Breast epithelium (tissue), 4 donors: ENCODE measurements around the gene IMPA2. TPM values are rescaled to one million over a fixed set of nuclear protein-coding genes. Genes with fewer than 3 reads are reported as not detected.

ENCODE experiments used
- DNase-seq, 2 donors: peaks; one replicate each; pipeline ENCODE4 v3.0.0-alpha.2; 2019; ENCODE audit warnings: low spot score in 2 of 2
- H3K27ac ChIP-seq, 2 donors: fragments of 200-600 bp; sonication (generic) in 1 of 2; one replicate each; pipeline ENCODE4 v1.5.1; 2016 to 2019; ENCODE audit warnings: mild to moderate bottlenecking in 1 of 2
- H3K27me3 ChIP-seq, 2 donors: fragments of 200-600 bp; sonication (generic) in 1 of 2; one replicate each; pipeline versions ENCODE4 v1.5.1 to v1.6.0; 2017 to 2019; ENCODE audit warnings: control low read depth in 1 of 2, mild to moderate bottlenecking in 1 of 2
- H3K36me3 ChIP-seq: fragments of 200-600 bp; one replicate; pipeline ENCODE4 v1.5.1; 2019
- H3K4me1 ChIP-seq, 2 donors: fragments of 200-600 bp; sonication (generic); one replicate each; pipeline ENCODE4 v1.5.1; 2016 to 2019; ENCODE audit warnings: control low read depth in 1 of 2
- H3K4me3 ChIP-seq, 3 donors: fragments of 200-600 bp; sonication (generic); 1 replicate in 2 of 3; 2 replicates in 1 of 3; pipeline ENCODE4 v1.5.1; 2016 to 2019; ENCODE audit warnings: mild to moderate bottlenecking in 3 of 3, moderate library complexity in 2 of 3
- H3K9me3 ChIP-seq, 2 donors: fragments of 200-600 bp; sonication (generic) in 1 of 2; one replicate each; pipeline ENCODE4 v1.5.1; 2016 to 2019; ENCODE audit warnings: control low read depth in 1 of 2
- CTCF ChIP-seq, 3 donors: fragments of 450-650 bp; IDR thresholded peaks; one replicate each; pipeline ENCODE4 v1.5.1; 2016 to 2017; ENCODE audit warnings: antibody characterized with exemption in 3 of 3, mild to moderate bottlenecking in 3 of 3, moderate library complexity in 3 of 3
- POLR2A ChIP-seq: fragments of 450-650 bp; IDR thresholded peaks from one replicate; pipeline ENCODE4 v1.6.1; 2016; ENCODE audit warnings: antibody characterized with exemption, mild to moderate bottlenecking, moderate library complexity
- POLR2AphosphoS5 ChIP-seq, 3 donors: sonication (generic); formaldehyde crosslinking; IDR thresholded peaks; one replicate each; pipeline ENCODE4 v1.6.1; 2017; ENCODE audit warnings: antibody characterized with exemption in 3 of 3
- intact Hi-C: fragments of 100-400 bp; cut with DNase I; formaldehyde crosslinking; loops from one replicate; pipeline ENCODE4 v1.15.1; 2023; ENCODE audit warnings: low total_unique reads
- total RNA-seq, 3 donors: library from RNA; depleted of rRNA; stranded (reverse); fragments of >200 nt; gene quantifications; one replicate each; pipeline ENCODE4 v1.1.0, GENCODE V29; 2016

IMPA2 gene
- total RNA-seq, 3 donors from 2014 or later: 25.2 to 26.5 (median 26.2) TPM

- DNase-seq: no peak
- intact Hi-C loops: no loop called here
- H3K4me1 ChIP-seq: no peaks in the 10 kb centered on the region
These were observed 15.6 kb downstream of the IMPA2 start for GRCh38 chr18:11996907-11997306.

GRCh38 chr18:11997466-11997865 is 16.2 kb downstream of the IMPA2 start:
- TF ChIP-seq CTCF (IDR thresholded peaks at IDR 0.05) (no peak), POLR2A (no peak), POLR2AphosphoS5 (IDR thresholded peaks at IDR 0.05) (no peak)
- H3K36me3 ChIP-seq: no peaks in the 10 kb centered on the region
- no peak overlapping the region for H3K4me3 ChIP-seq
- H3K4me1 ChIP-seq: no peaks in the 10 kb centered on the region
- DNase-seq: no peak
- intact Hi-C loops: no loop called here
- H3K9me3 ChIP-seq: no peaks in the 10 kb centered on the region
- no peak overlapping the region for H3K27ac ChIP-seq
- H3K27me3 ChIP-seq: no peaks in the 10 kb centered on the region

More at GRCh38 chr18:11996907-11997306, 15.6 kb downstream of the IMPA2 start:
- Histone ChIP-seq H3K9me3 (no peaks in the 10 kb centered on the region), H3K27me3 (no peaks in the 10 kb centered on the region), H3K4me3 (no peak overlapping the region), H3K27ac (peak overlapping the region in 1 of 2 donors; percentile 76), H3K36me3 (no peaks in the 10 kb centered on the region)
- TF ChIP-seq POLR2A: no peak
- TF ChIP-seq POLR2AphosphoS5 (IDR thresholded peaks at IDR 0.05): no peak
- TF ChIP-seq CTCF (IDR thresholded peaks at IDR 0.05): no peak

GRCh38 chr18:11998193-11998592 is 16.9 kb downstream of the IMPA2 start:
- peak overlapping the region in 1 of 2 donors; percentile 41 for H3K27ac ChIP-seq
- no peaks in the 10 kb centered on the region for H3K4me1 ChIP-seq
- no peaks in the 10 kb centered on the region for H3K36me3 ChIP-seq
- no peak for DNase-seq
- H3K4me3 ChIP-seq: no peak overlapping the region
- intact Hi-C loops: no loop called here
- TF ChIP-seq POLR2A: no peak
- no peak for TF ChIP-seq CTCF (IDR thresholded peaks at IDR 0.05)
- no peak for TF ChIP-seq POLR2AphosphoS5 (IDR thresholded peaks at IDR 0.05)
- no peaks in the 10 kb centered on the region for H3K9me3 ChIP-seq
- H3K27me3 ChIP-seq: no peaks in the 10 kb centered on the region

- TF ChIP-seq POLR2AphosphoS5 (IDR thresholded peaks at IDR 0.05) (no peak), CTCF (IDR thresholded peaks at IDR 0.05) (no peak), POLR2A (no peak)
- H3K9me3 ChIP-seq: no peaks in the 10 kb centered on the region
- H3K4me1 ChIP-seq: no peaks in the 10 kb centered on the region
- no peak overlapping the region for H3K4me3 ChIP-seq
- no peaks in the 10 kb centered on the region for H3K27me3 ChIP-seq
- H3K36me3 ChIP-seq: no peaks in the 10 kb centered on the region
- no peak for DNase-seq
- intact Hi-C loops: no loop called here
- H3K27ac ChIP-seq: no peak overlapping the region
These were observed 18.1 kb downstream of the IMPA2 start for GRCh38 chr18:11999429-11999828.

GRCh38 chr18:12000072-12000659 is 18.9 kb downstream of the IMPA2 start:
- intact Hi-C loops: no loop called here
- Histone ChIP-seq H3K4me3 (no peak overlapping the region), H3K9me3 (no peaks in the 10 kb centered on the region), H3K27me3 (no peaks in the 10 kb centered on the region), H3K4me1 (no peaks in the 10 kb centered on the region), H3K27ac (no peak overlapping the region), H3K36me3 (no peaks in the 10 kb centered on the region)
- no peak for TF ChIP-seq POLR2AphosphoS5 (IDR thresholded peaks at IDR 0.05)
- no peak for TF ChIP-seq POLR2A
- TF ChIP-seq CTCF (IDR thresholded peaks at IDR 0.05): no peak
- no peak for DNase-seq
